GM23248 (cell line): ENCODE results near the gene AFTPH. TPM values are rescaled to one million over a fixed set of nuclear protein-coding genes. Genes with fewer than 3 reads are reported as not detected.
A peak's percentile ranks its signal among the peaks of the same experiment; 100 is the strongest.

Experiments used
- DNase-seq: peaks from one replicate; pipeline ENCODE4 v3.0.0-alpha.2; 2015
- H2AFZ ChIP-seq: fragments of 200-600 bp; sonication (generic); 2 replicates; pipeline ENCODE4 v1.6.1; 2016; ENCODE audit warnings: antibody characterized with exemption
- H3F3A ChIP-seq: fragments of 200-600 bp; sonication (generic); 2 replicates; pipeline ENCODE4 v1.6.1; 2016; ENCODE audit warnings: mild to moderate bottlenecking, antibody characterized with exemption, mixed run types; ENCODE audit not compliant: insufficient read depth
- H3K27ac ChIP-seq: fragments of 200-600 bp; sonication (generic); 2 replicates; pipeline ENCODE4 v1.5.1; 2016; ENCODE audit warnings: mild to moderate bottlenecking
- H3K27me3 ChIP-seq: fragments of 200-600 bp; sonication (generic); replicated peaks from 2 replicates; pipeline ENCODE4 v1.6.1; 2016; ENCODE audit warnings: mild to moderate bottlenecking; ENCODE audit not compliant: insufficient read depth
- H3K36me3 ChIP-seq: fragments of 200-600 bp; sonication (generic); 2 replicates; pipeline ENCODE4 v1.6.1; 2016; ENCODE audit warnings: low read depth, mild to moderate bottlenecking
- H3K4me1 ChIP-seq: fragments of 200-600 bp; sonication (generic); 2 replicates; pipeline ENCODE4 v1.6.1; 2016; ENCODE audit warnings: mild to moderate bottlenecking; ENCODE audit not compliant: insufficient read depth
- H3K4me2 ChIP-seq: fragments of 200-600 bp; sonication (generic); one replicate; pipeline ENCODE4 v1.6.1; 2016; ENCODE audit warnings: mild to moderate bottlenecking; ENCODE audit not compliant: unreplicated experiment
- H3K4me3 ChIP-seq: fragments of 200-600 bp; sonication (generic); 2 replicates; pipeline ENCODE4 v1.5.1; 2016; ENCODE audit warnings: mild to moderate bottlenecking
- H3K79me2 ChIP-seq: fragments of 200-600 bp; sonication (generic); 2 replicates; pipeline ENCODE4 v1.6.1; 2016; ENCODE audit warnings: mild to moderate bottlenecking; ENCODE audit not compliant: insufficient read depth
- H3K9ac ChIP-seq: fragments of 200-600 bp; sonication (generic); 2 replicates; pipeline ENCODE4 v1.6.1; 2016; ENCODE audit warnings: mild to moderate bottlenecking
- H3K9me2 ChIP-seq: fragments of 200-600 bp; sonication (generic); 2 replicates; pipeline ENCODE4 v1.6.1; 2016; ENCODE audit warnings: mixed run types, mild to moderate bottlenecking, moderate library complexity; ENCODE audit not compliant: insufficient read depth
- H3K9me3 ChIP-seq: fragments of 200-600 bp; sonication (generic); one replicate; pipeline ENCODE4 v1.6.1; 2017; ENCODE audit warnings: low read depth
- H4K20me1 ChIP-seq: fragments of 200-600 bp; sonication (generic); 2 replicates; pipeline ENCODE4 v1.6.0; 2016; ENCODE audit not compliant: insufficient read depth
- EZH2 ChIP-seq: fragments of 200-600 bp; sonication (generic); IDR thresholded peaks from 2 replicates; pipeline ENCODE4 v1.6.1; 2018; ENCODE audit warnings: antibody characterized with exemption, mild to moderate bottlenecking; ENCODE audit not compliant: insufficient read depth, poor library complexity, severe bottlenecking
- EZH2phosphoT487 ChIP-seq: fragments of 200-600 bp; sonication (generic); IDR thresholded peaks from 2 replicates; pipeline ENCODE4 v1.6.1; 2018; ENCODE audit warnings: antibody characterized with exemption, moderate library complexity, mild to moderate bottlenecking, low read depth; ENCODE audit not compliant: insufficient read depth
- WGBS, 2 experiments: methylation state at CpG; one replicate each; pipeline ENCODE4 v1.1.6; 2015 to 2017; ENCODE audit warnings: low lambda C conversion rate in 2 of 2, low coverage in 1 of 2; ENCODE audit errors: missing lambda C conversion rate in 2 of 2; 5-methylcytosine and 5-hydroxymethylcytosine counted together
- in situ Hi-C: fragments of 300-500 bp; cut with MboI; formaldehyde crosslinking; loops from 2 replicates; pipeline ENCODE4 v1.15.0; 2020
- polyA plus RNA-seq: library from polyadenylated mRNA; unstranded; fragments of >200 nt; fragmentation: Nextera tagmentation; extraction: Ambion mirVana; gene quantifications from 2 replicates; pipeline ENCODE4 v1.2.1, GENCODE V29; 2016
- total RNA-seq: library from RNA; depleted of rRNA; stranded (reverse); fragments of >200 nt; shearing (Covaris generic); gene quantifications from 2 replicates; pipeline ENCODE4 v1.2.3, GENCODE V29; 2014

AFTPH gene
- total and polyA plus RNA-seq, 2 experiments from 2014 or later = 8.8 to 26.2 TPM

- Histone ChIP-seq H3F3A (peaks cover 42% of the 10 kb centered on the region), H3K27ac (no peak overlapping the region), H3K9ac (no peak overlapping the region), H4K20me1 (peaks cover 49% of the 10 kb centered on the region), H3K27me3 (no peaks in the 10 kb centered on the region), H3K36me3 (peaks cover 42% of the 10 kb centered on the region), H3K4me3 (no peak overlapping the region), H3K79me2 (peaks cover 100% of the 10 kb centered on the region), H3K4me1 (peaks cover 56% of the 10 kb centered on the region), H2AFZ (no peak overlapping the region), H3K9me2 (no peaks in the 10 kb centered on the region), H3K9me3 (no peaks in the 10 kb centered on the region), H3K4me2 (no peak overlapping the region)
- TF ChIP-seq EZH2phosphoT487 (no peak), EZH2 (no peak)
- in situ Hi-C loops = no loop called here
- DNase-seq = no peak
- 75 to 78% methylated on average over 38 of the region's 38 CpGs for WGBS, 2 experiments
These were observed 112.1 kb downstream of the AFTPH start for GRCh38 chr2:64635976-64636911.

- Histone ChIP-seq H4K20me1 (peaks cover 45% of the 10 kb centered on the region), H3K79me2 (peaks cover 100% of the 10 kb centered on the region), H3K36me3 (peaks cover 36% of the 10 kb centered on the region), H3K27ac (peak overlapping the region; percentile 8; the same call in 1 of the 2 replicates), H3K9ac (no peak overlapping the region), H3K9me3 (no peaks in the 10 kb centered on the region), H2AFZ (no peak overlapping the region), H3K27me3 (no peaks in the 10 kb centered on the region), H3K4me1 (peaks cover 56% of the 10 kb centered on the region), H3K4me2 (no peak overlapping the region), H3K9me2 (no peaks in the 10 kb centered on the region), H3F3A (peaks cover 42% of the 10 kb centered on the region), H3K4me3 (no peak overlapping the region)
- TF ChIP-seq EZH2phosphoT487 (no peak), EZH2 (no peak)
- in situ Hi-C loops = no loop called here
- WGBS, 2 experiments = 86 to 92% methylated on average over 9 of the region's 9 CpGs
- no peak for DNase-seq
These were observed 113.0 kb downstream of the AFTPH start for GRCh38 chr2:64637000-64637635.

GRCh38 chr2:64637931-64638330, 113.8 kb downstream of the AFTPH start:
- no peaks in the 10 kb centered on the region for H3K9me3 ChIP-seq
- no peaks in the 10 kb centered on the region for H3K27me3 ChIP-seq
- no peak overlapping the region for H3K4me3 ChIP-seq
- WGBS, 2 experiments = 80 to 85% methylated on average over 5 of the region's 5 CpGs
- in situ Hi-C loops = no loop called here
- DNase-seq = peak; percentile 63
- no peak overlapping the region for H3K4me2 ChIP-seq
- H3K79me2 ChIP-seq = peaks cover 100% of the 10 kb centered on the region
- H3K27ac ChIP-seq = no peak overlapping the region
- peaks cover 41% of the 10 kb centered on the region for H4K20me1 ChIP-seq
- TF ChIP-seq EZH2 = no peak
- no peak for TF ChIP-seq EZH2phosphoT487
- peaks cover 28% of the 10 kb centered on the region for H3K36me3 ChIP-seq
- no peak overlapping the region for H2AFZ ChIP-seq
- H3K9me2 ChIP-seq = no peaks in the 10 kb centered on the region
- peaks cover 55% of the 10 kb centered on the region for H3K4me1 ChIP-seq
- H3K9ac ChIP-seq = no peak overlapping the region
- peaks cover 42% of the 10 kb centered on the region for H3F3A ChIP-seq

- 78 to 81% methylated on average over 4 of the region's 4 CpGs for WGBS, 2 experiments
- H3K4me1 ChIP-seq = peaks cover 55% of the 10 kb centered on the region
These were observed 114.5 kb downstream of the AFTPH start for GRCh38 chr2:64638502-64639120.

More at GRCh38 chr2:64638502-64639120, 114.5 kb downstream of the AFTPH start:
- H3K4me2 ChIP-seq = no peak overlapping the region
- H3K27ac ChIP-seq = peak overlapping the region; percentile 64
- peaks cover 39% of the 10 kb centered on the region for H3F3A ChIP-seq
- peaks cover 35% of the 10 kb centered on the region for H4K20me1 ChIP-seq
- no peak overlapping the region for H3K9ac ChIP-seq
- H3K79me2 ChIP-seq = peaks cover 100% of the 10 kb centered on the region
- H3K36me3 ChIP-seq = peaks cover 21% of the 10 kb centered on the region
- H3K27me3 ChIP-seq = no peaks in the 10 kb centered on the region
- no peak overlapping the region for H3K4me3 ChIP-seq
- no peaks in the 10 kb centered on the region for H3K9me2 ChIP-seq
- H3K9me3 ChIP-seq = no peaks in the 10 kb centered on the region
- TF ChIP-seq EZH2phosphoT487 (no peak), EZH2 (no peak)
- in situ Hi-C loops = no loop called here
- DNase-seq = no peak
- H2AFZ ChIP-seq = no peak overlapping the region
